ENCODE results near the gene RASIP1.
"Not testable (repeated sequence)": the region's sequence is repeated elsewhere in the genome, so short reads cannot be mapped to it uniquely, and the experiment has no call there.

Gene RASIP1

DNA sequence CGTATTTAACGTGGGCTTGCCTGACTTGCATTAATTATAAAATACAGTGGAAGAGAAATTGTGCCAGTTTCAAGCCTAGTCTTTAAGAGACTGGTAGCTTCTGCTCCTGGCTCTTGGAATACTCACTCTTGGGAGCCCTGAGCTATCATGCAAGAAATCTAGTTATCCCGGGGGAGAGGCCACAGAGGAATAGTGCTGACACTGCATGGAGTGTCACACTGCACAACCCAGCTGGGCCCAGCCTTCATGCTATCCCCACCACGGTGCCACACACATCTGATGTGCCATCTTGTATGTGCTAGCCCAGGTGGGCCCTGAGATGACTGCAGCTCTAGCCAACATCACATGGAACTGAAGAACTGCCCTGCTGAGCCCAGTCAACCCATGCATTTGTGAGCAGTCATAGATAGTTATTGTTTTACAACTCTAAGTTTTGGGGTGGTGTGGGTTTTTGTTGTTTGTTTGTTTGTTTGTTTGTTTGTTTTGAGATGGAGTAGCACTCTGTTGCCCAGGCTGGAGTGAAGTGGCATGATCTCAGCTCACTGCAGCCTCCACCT is 29.2 kb downstream of the RASIP1 start:
- no peak for DNase-seq (ENCODE audit: low read depth in 2 of 3, low spot score in 1 of 3)

- no peak for DNase-seq (ENCODE audit: low read depth in 2 of 3, low spot score in 1 of 3)
These were observed 31.9 kb downstream of the RASIP1 start for GRCh38 chr19:48708471-48708870.

- DNase-seq (ENCODE audit: low read depth in 2 of 3, low spot score in 1 of 3) = no peak
These were observed 35.0 kb downstream of the RASIP1 start for GRCh38 chr19:48705431-48705830.

GRCh38 chr19:48703316-48703715 is 37.1 kb downstream of the RASIP1 start:
- DNase-seq (ENCODE audit: low read depth in 2 of 3, low spot score in 1 of 3) = no peak

DNA sequence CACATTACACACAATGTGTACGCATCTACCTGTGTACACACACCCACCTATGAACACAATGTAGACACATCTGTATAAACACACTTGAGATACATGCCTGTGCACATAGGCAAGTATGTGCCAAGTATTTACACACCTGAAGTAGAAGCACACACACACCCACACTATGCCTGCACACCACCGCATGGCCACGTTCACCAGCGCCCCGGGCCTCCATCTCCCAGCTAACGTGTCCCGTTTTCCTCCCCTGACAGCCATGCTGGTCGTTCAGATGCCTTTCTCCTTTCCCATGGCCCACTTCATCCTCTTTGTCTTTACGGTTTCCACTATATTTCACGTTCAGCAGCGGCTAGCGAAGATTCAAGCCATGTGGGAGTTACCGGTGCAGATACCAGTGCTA is 37.7 kb downstream of the RASIP1 start:
- no peak for DNase-seq (ENCODE audit: low read depth in 2 of 3, low spot score in 1 of 3)

- DNase-seq (ENCODE audit: low read depth in 2 of 3, low spot score in 1 of 3) = no peak
These were observed 42.4 kb downstream of the RASIP1 start for GRCh38 chr19:48698046-48698445.

GRCh38 chr19:48696353-48697010 is 43.9 kb downstream of the RASIP1 start:
- DNase-seq (ENCODE audit: low read depth in 2 of 3, low spot score in 1 of 3) = no peak

DNA sequence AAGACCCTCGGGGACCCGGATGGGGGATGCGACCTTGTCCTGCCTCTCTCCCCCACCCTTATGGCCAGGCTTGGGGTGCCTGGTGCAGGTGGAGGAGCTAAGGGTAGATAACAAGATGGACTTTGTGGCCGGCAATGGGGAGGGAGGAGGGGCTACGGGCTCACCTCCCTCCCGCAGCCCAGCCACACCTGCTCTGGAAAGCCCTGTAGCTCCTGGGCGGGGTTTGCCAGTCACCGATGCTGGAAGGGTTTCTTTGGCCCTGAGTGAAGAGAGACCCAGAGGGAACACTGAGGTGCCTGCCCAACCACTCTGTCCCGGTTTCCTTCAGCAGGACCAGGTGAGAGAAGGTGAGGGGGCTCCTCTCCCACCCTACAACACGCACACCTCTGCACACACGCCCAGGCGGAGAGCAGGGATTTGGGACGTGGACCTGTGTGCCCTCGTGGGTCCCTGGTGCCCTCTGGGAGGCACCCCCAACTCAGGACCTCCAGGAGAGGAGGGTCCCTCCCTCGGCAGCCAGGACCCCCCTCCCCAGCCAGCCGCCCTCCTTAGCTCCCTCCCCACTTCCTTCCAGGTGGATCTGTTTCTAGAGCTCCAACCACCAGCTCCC is 44.6 kb downstream of the RASIP1 start, which contains the start of gene FUT2:
FUT2 (plus strand) TSS at position 229 of the 610 bp plus-strand sequence. CDS start 6,986 bp downstream, outside the sequence.
- DNase-seq (ENCODE audit: low read depth in 2 of 3, low spot score in 1 of 3) = no peak

DNA sequence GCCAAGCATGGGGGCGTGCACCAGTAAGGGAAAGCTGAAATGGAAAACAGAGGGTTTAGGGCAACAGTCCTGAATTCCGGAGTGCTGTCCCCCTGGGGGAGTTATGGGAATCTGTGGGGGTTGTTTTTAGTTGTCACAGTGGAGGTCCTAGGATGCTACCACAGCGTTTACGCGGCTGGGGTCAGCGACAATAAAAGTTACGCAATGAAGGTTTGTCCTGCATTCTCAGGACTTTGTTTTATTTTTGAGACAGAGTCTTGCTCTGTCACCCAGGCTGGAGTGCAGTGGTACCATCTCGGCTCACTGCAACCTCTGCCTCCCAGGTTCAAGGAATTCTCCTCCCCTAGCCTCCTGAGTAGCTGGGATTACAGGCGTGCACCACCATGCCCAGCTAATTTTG is 46.8 kb downstream of the RASIP1 start:
- DNase-seq (ENCODE audit: low read depth in 2 of 3, low spot score in 1 of 3) = not testable (repeated sequence)

DNA sequence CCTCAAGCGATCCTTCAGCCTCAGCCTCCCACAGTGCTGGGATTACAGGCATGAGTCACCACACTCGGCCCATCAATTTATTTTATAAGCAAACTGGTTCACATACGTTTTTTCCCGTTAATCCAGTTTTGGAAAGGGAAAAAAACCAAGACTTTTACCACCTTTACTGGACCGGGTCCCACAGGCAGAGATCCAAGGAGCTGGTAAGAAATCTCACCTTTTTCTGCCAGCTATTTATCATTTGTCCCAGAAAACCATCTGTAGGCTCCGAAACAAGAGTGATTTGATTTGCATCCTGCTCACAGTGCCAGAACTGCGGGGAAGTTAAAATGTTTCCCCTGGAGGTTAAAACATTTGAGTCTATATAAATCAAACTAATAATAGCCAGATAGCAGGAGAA is 51.0 kb downstream of the RASIP1 start:
- no peak for DNase-seq (ENCODE audit: low read depth in 2 of 3, low spot score in 1 of 3)

GRCh38 chr19:48687776-48688175 is 52.6 kb downstream of the RASIP1 start:
- no peak for DNase-seq (ENCODE audit: low read depth in 2 of 3, low spot score in 1 of 3)

GRCh38 chr19:48686637-48687036 is 53.8 kb downstream of the RASIP1 start:
- not testable (repeated sequence) for DNase-seq (ENCODE audit: low read depth in 2 of 3, low spot score in 1 of 3)

DNA sequence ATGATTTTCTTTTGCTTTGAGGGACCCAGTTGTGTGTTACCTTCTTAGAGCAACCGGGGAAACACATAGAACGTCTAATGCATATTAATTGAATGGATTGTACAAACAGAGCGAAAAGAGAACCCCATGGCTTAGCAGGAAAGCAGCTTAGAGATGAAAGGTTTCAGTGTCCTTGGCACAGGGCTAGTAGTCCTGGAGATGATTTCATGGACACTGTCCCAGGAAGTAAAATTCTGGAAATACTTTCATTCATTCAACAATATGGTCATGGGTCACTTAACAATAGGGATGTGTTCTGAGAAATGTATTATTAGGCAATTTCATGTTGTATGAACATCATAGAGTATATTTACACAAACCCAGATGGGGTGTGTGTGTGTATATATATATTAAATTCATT is 54.3 kb downstream of the RASIP1 start:
- no peak for DNase-seq (ENCODE audit: low read depth in 2 of 3, low spot score in 1 of 3)

GRCh38 chr19:48685583-48685982 is 54.8 kb downstream of the RASIP1 start:
- DNase-seq (ENCODE audit: low read depth in 2 of 3, low spot score in 1 of 3) = no peak

DNA sequence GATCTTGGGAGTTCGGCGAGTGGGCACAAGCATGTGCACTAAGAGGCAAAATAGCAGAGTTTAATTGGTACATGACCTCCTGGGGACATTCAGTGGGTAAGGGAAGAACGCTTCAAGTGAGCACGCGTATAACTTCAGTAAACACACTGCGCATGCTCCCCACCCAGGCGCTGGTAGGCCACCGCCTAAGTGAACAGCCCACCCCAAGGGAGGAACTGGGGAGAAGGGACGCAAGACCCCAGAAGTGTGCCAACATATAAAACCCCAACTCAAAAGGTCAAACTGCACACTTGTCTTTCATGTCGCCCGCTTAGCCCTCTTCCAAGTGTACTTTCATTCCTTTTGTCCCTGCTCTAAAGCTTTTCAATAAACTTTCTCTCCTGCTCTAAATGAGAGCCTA is 57.1 kb downstream of the RASIP1 start:
- peak in 1 of 3 donors; percentile 20 for DNase-seq (ENCODE audit: low read depth in 2 of 3, low spot score in 1 of 3)

DNA sequence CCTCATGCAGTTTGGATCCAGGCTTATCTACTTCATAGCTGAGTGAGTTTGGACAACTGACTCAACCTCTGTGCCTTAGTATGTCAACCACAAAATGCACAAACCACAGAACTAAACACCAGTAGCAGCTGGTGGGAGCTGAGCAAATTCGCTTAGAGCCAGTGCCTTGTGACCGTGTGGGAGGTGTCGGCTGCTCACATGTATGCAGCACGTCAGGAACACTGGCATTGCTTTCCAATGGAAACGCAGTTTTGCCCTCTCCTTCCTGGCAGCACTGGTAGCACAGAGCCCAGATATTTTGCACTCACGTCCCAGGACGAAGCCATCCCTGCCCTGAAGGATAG is 59.3 kb downstream of the RASIP1 start:
- no peak for DNase-seq (ENCODE audit: low read depth in 2 of 3, low spot score in 1 of 3)

GRCh38 chr19:48680436-48681126 is 59.8 kb downstream of the RASIP1 start:
- no peak for DNase-seq (ENCODE audit: low read depth in 2 of 3, low spot score in 1 of 3)

GRCh38 chr19:48680006-48680405 is 60.4 kb downstream of the RASIP1 start:
- not testable (repeated sequence) for DNase-seq (ENCODE audit: low read depth in 2 of 3, low spot score in 1 of 3)

DNA sequence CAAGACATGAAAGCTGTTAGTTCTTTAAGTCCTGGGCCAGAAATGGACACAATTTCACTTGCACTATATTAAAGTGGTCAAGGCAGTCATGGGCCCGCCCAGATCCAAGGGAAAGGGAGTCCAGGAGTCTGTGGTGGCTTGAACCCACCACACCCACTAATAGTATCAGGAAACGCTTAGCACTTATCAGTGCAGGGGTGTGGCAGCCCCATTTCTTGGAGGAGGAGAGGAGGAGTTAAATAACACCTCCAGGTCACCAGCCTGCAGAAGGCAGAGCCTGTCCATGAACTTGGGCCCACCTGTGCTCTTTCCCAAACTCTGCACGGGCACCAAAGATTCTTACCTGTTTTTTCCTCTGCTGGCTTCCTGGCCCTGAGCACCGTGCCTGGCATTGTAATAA is 62.2 kb downstream of the RASIP1 start:
- DNase-seq (ENCODE audit: low read depth in 2 of 3, low spot score in 1 of 3) = no peak

DNA sequence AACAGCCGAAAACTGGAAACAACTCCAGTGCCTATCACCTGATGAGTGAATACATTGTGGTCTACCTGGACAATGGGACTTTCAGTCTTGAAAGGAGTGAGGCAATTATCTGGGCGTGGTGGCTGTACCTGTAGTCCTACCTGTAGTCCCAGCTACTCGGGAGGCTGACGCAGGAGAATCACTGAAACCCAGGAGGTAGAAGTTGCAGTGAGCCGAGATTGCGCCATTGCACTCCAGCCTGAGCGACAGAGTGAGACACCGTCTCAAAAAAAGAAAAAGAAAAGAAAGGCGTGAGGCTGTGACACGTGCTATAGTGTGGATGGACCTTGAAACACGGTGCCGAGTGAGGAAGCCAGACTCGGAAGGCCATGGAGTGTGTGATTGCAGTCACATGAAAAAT is 63.5 kb downstream of the RASIP1 start:
- no peak for DNase-seq (ENCODE audit: low read depth in 2 of 3, low spot score in 1 of 3)

DNA sequence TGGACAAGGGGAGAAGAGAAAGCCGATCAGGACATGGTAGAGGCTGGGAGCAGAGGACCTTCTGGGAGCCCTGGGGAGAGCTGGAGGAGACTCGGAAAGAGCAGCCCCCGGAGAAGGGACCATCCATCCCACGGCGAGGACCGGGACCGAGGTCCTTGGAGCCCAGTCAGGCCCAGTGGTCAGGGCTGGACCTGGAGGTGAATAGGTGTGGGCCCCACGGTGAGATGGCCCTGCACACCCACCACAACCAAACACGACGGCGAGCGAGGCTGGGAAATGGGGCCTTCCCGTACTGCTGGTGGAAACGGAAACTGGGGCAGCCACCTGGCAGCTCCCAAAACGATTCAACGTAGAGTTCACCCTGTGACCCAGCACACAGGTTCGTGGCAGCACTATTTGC is 63.9 kb downstream of the RASIP1 start:
- no peak for DNase-seq (ENCODE audit: low read depth in 2 of 3, low spot score in 1 of 3)
